CD4-positive, alpha-beta T cell treated with Interleukin-15 for 1 hour (primary cell): ENCODE measurements around the gene ADCY3.

Experiments
- DNase-seq: peaks from one replicate; pipeline ENCODE4 v3.0.0-alpha.2; 2020

The ADCY3 gene

DNA sequence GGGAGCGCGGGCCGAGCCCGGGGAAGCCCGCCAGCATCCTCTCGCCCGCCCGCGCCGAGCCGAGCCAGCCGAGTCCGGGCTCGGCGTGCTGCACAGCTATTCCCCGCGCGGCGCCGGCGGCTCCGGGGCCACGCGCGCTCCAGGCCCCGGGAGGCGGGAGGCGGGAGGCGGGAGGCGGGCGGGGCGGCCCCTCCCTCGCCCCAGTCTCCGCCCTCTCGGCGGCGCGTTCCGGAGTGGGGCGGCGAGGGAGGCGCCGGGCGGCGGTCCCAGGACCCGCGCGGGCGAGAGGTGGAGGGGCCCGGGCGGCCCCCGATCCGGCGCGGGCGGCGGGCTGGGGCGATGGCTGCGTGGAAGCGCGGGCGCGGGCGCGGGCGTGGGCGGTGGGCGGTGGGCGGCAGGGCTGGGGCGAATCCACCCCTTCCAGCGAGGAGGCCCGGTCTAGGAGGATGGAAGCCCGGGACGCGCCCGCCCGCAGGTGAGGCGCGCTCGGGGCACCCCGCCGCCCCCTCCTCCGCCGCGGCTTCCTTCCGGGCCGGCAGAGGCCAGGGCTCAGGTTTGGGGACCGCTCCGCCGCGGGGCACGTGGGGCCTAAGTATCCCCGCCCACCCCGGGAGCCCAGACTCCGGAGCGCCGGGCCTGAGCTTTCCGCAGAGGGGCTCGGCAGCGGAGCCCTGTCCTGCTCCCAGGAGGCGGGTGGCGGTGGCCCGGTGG lies at the start of gene ADCY3:
Gene ADCY3, minus strand, starts transcription at position 140 of the 711 bp plus-strand sequence. CDS start 1,250 bp downstream, outside the sequence.
- peak; percentile 61 for DNase-seq

DNA sequence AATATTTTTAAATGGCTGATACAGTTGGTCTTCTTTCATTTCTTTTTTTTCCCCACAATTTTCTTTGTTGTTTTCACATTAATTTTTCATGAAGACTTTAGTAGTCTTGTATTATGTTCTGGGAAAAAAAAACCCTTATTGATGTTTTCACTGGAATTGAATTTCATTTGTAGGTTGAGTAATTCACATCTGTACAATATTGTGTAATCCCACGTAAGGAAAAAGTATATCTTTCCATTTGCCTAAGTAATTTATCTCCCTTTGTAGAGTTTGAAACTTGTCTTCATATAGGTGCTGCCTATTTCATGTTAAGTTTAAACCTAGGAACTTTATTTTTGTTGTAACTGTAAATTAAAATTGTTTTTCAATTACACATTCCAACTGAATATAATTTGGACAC lies 49.7 kb upstream of the ADCY3 start:
- DNase-seq: no peak

DNA sequence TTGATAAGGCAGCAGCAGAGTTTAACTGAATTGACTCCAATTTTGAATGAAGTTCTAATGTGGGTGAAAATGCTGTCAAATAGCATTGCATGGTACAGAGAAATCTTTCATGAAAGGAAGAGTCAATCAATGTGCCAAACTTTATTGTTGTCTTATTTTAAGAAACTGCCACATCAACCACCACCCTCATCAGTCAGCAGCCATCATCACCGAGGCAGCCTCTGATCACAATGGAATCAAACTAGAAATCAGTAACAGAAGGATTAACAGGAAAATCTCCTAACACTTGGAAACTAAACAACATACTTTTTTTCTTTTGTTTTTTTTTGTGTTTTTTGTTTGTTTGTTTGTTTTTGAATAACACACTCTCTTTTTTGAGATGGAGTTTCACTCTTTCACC lies 41.9 kb upstream of the ADCY3 start:
- DNase-seq: no peak

DNA sequence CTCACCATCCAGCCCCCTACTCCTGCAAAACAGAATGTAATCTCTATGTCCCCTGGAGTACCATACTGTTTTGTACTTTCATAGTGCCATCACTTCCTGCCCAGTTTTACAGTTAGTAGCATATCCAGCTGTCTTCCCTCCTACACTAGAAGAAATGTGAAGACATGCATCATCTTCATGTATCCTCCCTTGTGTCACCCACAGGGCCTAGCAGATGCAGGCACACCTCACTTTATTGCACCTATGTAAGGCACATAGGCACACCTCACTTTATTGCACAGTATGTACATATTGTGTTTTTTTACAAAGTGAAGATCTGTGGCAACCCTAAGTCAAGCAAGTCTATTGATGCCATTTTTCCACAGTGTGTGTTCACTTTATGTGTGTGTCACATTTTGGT lies 39.7 kb upstream of the ADCY3 start:
- no peak for DNase-seq

DNA sequence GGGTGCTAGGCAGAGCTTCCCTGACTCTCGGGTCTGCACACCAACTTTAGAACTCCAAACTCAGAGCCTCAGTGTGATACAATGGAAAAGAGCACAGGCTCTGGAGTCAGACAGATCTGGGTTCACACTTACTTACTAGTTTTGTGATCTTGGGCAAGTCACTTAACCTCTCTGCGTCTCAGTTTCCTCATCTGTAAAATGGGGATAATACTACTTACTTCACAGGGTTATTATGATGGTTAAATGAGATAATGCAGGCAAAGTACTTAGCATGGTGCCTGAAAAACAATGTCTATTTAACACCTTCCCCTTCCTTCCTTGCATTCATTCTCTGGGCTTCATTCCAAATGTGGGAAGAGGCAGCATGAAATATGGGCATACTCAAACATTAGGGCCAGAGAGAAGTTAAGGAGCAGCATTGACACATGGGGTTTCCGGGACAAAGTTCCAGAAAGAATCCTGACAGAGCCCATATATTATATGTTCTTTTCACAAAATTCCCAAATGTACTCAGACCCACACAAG lies 38.4 kb upstream of the ADCY3 start:
- DNase-seq: no peak

DNA sequence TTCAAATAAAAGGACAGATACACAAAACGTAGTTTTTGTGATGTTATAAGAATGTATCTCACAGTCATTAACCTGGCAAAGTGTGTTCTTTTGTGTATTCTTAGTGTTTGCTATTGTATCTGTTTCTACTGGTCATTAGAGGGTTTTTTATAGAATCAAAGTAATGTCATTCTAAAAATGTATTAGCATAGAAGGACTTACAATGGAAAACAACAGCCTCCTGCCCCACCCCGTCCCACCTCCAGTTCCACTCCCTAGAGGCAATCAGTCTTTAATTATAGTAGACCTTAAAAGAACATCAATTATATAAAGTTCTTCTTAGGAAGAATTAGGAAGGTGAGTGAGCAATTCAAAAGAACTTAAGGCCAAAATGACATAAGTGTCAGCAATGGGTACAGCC lies 37.9 kb upstream of the ADCY3 start:
- DNase-seq: no peak

DNA sequence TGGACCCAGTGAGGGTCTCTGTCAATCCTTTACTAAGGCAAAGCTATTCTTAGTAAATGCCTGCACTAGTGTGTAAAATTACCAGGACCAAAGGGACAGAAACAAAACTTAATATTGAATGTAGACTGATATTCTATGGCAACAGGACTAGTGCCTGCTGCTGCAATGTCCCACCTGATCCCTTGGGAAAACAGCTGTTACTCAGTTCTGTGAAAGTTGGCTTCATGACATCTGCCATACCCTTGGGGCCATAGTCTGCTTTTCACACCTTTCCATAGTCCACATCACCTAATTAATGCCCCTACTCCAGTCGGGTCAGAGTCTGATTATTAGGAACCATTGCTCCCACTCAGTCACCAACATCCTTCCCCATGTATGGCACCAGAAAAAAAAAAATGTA lies 37.2 kb upstream of the ADCY3 start:
- no peak for DNase-seq

DNA sequence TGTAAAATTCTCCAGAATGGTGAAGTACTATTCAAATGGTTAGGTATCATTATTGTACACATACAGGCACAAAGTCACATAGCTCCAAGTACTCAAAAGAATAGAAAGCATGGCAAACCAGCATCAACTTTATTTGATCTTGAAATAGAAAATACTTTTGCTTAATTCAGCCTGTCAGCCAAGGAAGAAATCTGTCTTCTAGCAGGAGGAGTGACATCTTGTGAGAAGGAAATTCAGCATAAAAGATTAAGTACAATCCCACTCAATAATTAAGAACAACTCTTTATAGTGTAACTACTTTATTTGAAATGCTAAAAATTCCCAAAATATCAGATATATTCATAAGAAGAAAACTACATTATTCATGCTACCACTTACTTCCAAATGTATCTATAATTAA lies 35.9 kb upstream of the ADCY3 start:
- DNase-seq: no peak

DNA sequence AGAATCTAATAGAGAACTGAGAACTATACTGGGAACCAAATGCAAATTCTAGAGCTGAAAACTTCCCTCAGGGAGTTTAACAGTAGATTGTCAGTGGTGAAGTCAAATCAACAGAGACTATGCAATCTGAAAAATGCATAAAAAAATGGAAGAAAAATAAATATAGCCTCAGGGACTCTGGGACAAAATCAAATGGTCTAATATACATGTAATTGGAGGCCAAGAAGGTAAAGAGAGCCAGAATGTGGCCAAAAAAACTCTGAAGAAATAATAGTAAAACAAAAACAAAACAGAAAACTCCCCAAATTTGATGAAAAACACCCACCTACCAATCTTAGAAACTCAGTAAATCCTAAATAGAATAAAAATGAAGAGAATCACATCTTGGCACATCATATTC lies 35.2 kb upstream of the ADCY3 start:
- DNase-seq: no peak

DNA sequence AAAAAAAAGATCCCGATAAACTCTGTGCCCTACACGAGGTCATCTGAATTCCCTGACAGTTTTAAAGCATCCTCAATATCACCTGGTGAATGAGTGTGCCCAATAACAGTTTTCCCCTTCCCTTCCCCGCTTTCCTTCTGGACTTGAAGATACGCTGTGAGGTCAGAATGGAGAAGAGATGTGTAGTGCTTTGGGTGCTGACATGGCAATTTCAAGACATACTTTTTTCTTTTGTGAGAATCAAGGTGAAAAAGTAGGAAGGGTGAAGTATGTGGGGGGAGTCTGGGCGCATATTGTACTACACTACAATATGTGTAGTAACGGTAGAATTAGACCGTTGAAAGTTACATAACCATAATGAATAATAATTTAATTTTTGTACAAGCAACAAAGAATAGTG lies 30.1 kb upstream of the ADCY3 start:
- no peak for DNase-seq

DNA sequence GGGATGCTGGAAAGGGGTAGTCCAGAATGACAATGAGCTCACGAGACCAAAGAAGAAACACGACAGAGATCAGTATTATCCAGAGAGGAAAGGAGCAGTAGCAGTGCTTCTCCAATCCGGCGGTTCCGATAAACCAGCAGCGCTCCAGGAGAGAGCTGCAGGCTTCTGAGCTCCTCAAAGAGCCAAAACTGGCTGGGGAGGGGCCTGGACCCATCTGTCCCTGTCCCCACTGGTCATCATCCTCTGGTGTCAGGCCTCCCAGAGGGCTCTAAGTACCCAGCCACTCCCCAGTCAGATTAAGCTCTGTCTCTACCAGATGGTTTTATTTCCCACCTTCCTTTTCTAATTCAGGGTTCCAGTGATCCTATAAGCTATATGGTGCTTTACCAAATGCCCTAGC lies 28.5 kb upstream of the ADCY3 start:
- no peak for DNase-seq

DNA sequence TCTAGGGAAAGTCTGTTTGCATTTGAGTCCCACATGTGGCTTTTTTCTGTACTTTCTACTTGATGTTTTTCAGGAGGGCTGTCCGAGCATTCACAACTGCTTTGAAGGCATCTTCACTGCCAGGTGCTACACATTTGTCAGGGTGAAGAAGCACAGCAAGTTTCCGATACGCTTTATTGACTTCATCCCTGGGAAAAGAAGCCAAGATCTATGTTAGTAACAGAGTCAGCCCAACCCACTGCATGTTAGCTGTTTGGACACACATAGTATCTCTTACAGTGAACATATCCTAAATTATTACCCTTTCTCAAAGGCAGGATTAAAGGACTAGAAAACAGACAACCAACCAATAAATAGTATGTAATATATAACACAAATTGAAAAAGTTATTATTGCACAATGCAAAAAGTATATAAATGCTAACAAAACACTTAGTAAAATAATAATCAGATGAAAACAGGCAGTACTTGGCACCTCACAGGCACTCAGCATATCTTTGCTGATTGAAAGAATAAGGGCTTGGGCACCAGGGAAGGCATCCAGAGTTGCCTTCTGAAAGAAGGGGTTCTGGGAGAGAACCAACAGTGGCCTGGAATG lies 27.6 kb upstream of the ADCY3 start:
- no peak for DNase-seq

DNA sequence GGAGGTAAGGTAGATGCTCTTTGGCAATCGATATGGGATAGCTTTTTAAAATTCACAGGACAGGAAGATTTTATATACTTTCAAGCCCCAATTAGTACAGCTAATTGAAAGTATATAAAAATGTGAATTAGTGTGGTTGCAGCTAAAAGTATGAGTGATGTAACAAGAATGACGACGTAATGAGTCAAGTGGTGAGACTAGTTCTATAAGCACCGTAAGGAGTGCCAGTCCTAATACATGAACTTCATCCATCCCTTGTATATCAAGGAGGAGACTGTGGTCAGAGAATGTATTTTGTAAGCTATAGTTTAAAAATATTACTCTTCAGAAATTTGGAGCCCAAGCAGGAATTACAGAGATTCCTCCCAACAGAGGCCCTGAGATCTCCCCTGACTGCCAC lies 25.9 kb upstream of the ADCY3 start:
- DNase-seq: no peak

DNA sequence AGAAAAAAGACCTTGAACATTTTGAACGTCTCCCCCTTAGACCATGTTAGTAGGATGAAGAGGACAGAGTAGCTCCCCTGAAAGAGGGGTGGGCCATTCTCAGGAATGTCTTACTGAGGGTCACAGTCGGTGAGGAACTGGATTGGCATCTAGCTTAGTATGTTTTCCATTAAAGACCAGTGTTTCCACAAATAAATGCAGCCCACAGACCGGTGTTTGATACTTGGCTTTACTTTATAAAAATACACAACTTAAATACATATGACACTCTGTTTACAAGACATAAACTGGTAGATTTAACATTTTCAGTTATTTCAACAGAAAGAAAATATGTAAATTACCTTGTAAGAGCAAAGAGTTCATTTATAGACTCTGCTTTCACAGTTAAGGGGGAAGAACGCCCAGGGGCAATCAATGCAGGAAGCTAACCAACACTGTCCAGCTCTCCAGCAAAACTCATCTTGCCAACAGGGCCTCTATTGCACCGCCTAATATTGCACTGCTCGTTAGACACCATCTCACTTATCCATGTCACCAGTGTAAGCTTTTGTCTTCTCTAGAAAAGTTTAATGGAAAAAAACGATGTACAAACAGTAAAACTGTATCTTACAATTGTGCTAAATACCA lies 23.5 kb upstream of the ADCY3 start:
- DNase-seq: no peak

DNA sequence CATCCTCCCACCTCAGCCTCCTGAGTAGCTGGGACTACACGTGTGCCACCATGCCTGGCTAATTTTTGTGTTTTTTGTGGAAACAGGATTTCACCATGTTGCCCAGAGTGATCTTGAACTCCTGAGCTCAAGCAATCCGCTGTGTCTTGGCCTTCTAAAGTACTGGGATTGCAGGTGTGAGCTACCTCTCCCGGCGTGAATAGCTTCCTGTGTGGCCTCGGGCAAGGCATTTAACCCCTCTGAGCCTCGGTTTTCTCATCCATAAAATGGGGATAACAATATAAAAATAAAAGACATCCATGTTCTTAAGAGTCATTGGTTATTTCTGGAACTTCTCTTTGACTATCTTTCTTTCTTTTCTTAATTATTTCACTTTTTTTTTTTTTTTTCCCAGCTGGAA lies 19.3 kb upstream of the ADCY3 start:
- DNase-seq: no peak

DNA sequence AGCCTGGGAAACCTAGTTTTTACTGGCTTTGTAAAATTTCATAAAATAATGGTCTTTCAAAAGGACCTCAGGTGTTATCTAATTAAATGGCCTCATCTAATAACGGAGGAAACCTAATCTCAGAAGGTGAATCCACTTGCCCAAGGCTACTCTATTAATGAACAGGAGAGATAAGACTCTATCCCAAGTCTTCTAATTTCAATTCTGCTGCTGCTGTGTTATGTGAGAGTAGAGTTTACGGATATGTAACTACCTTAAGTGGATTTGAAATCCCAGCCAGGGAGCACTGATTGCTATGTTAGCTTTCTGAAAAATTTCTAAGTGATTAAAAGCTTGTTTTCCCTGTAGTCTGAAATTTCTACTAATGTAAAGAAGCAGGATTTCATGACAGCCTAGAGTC lies 17.2 kb upstream of the ADCY3 start:
- no peak for DNase-seq

DNA sequence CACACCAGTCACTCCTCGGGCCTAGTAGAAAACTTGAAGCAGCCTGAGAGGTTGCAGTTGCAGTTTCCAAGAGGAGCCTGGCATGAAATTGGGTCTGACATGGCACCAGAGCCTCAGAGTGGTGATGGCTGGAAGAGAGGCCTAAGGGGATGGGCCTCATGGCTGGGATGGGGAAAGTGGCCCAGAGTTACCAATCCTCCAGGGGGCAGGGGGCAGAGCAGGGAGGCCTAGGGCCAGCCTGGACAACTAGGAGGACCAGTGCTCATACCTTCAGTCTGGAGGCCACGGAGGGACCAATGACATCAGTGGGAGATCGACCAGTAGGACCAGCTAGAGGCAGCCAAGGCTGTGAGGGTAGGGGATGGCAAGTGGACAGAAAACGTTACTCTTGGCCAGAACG lies 15.1 kb upstream of the ADCY3 start:
- DNase-seq: no peak

DNA sequence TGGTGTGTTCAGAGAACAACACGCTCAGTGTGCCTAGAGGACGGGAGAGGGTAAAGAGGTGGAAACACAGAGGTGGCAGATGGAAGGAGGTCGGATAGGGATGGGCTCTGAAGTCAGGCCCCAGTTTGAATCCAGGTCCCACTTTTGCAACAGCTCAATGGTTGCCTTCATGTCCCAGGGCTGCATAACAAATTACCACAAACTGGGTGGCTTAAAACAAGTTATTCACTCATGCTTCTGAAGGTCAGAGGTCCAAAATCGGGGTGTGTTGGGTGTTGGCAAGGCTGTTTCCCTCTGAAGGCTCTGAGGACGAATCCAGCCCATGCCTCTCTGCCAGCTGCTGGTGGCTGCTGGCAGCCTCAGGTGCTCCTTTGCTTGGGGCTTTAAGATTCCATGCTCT lies 12.7 kb upstream of the ADCY3 start:
- no peak for DNase-seq

DNA sequence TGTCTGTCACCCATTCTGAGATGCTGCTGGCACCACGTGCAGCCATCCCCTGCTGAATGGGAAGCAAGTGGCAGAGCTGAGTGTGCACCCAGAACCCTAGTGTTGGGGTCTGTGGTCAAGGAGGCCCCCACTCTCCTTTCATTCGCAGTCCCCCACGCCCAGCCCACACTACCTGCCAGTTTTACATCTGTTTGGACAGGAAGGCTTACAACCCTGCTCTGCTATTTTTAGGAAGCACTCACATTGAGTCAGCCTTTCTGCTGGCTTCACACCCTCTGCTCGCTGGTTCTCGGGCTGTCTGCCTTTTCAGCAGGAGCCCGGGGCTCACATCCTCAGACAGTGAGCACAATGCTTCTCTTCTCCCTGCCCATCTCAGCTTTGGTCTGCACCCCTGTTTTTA lies 10.7 kb upstream of the ADCY3 start:
- DNase-seq: no peak

DNA sequence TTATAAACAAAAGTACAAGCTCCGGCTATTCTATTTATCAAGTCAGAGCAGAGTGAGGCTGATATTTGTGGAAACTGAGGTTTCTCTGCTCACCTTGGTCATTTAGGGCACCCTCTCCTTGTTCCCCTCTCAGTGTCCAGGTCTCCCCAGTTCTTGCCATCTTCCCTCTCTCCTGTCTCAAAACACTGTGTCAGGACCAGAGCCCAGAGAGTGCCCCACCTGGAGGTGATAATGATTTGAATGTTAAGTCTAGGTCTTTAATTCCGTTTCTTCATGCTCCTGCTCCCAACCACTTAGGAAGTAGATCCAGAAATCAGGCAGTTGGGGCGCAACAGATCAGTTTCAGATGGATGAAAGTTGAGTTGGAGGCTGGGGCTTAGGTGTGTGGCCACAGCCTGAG lies 9.2 kb upstream of the ADCY3 start:
- DNase-seq: no peak

DNA sequence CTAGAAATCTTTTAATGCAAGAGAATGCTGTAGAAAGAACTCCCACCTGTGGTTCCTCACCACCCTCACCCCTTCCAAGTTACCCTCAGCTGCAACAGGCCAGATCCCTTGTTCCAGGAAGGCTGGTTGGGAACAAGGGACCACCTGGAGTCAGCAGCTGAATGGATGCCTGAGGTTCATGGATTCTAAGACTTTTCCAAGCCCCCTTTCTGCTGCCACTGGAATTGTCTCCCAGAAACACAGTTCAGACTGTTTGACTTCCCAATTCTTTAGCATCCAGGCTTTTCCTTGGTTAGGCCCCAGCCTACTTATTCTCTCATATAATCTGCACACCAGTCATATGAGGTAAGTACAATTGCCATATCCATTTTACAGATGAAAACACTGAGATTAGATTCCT lies 8.0 kb upstream of the ADCY3 start:
- DNase-seq: no peak

DNA sequence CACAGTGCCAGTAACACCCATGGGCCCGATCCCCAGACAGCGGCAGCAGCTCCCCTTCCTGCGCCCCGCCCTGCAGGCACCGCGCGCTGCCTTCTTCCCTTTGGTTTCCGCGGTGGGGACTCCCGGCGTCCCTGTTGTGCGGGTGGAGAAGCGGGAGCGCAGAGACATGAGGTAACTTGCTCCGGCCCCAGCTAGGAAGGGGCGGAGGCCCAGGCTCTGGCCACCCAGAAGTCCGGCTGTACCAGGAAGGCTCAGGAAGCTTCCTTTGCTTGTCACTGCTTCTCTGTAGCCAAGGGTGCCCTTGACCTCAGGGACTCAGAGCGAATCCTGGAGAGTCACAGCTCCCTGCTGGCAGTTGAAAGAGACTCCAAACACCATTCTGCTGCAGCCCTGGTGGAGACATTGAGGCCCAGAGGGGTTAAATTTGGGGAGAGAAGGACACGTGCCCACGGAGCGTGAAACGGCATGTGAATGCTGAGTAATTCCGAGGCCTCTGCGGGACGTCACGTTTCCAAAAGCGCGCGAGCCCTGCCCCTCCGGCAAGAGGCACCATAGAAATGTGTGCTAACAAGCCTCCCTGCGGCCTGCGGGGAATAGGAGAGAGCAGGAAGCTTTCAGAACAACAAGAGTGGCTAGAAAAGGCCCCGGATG lies 6.7 kb upstream of the ADCY3 start:
- DNase-seq: peak; percentile 23

DNA sequence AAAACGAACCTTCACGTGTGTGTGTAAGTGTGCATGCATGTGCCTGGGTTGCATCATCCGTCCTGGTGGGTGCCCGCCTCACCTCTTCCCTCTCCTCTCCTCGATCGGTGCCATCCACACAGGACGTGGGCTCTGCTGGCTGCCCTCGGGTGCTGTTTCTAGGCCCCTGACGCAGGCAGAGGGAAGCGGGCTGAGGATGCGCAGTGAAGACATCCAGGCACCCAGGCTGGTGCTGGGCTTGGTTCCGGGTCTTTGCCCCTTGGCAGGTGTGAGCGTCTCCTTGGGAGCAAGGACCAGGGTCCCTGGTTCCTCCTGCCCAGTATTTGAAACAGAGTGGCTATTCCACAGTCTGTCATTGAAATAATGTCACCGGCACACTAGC lies 6.2 kb upstream of the ADCY3 start:
- DNase-seq: no peak

DNA sequence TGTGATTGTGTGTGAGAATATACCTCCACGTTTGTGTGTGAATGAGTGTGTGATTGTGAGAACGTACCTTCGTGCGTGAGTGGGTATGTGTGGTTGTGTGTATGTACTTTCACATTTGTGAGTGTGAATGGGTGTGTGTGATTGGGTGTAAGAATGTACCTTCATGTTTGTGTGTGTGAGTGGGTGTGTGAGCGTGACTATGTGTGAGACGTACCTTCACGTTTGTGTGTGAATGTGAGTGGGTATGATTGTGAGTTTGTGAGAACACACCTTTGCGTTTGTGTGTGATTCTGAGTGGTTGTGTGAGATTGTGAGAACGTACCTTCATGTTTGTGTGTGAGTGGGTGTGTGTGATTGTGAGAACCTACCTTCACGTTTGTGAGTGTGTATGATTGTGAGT lies 5.8 kb upstream of the ADCY3 start:
- no peak for DNase-seq
